SK-N-MC (cell line): ENCODE results near the gene MBTPS1.

ENCODE experiments used
- DNase-seq: peaks from one replicate; pipeline ENCODE4 v3.0.0-alpha.2; 2011; ENCODE audit warnings: low read depth, low spot score
- H3K27ac ChIP-seq: fragments of 200-600 bp; sonication (generic); 2 replicates; pipeline ENCODE4 v1.5.1; 2016; ENCODE audit warnings: mixed run types
- H3K36me3 ChIP-seq: fragments of 200-600 bp; sonication (generic); 2 replicates; pipeline ENCODE4 v1.6.1; 2017; ENCODE audit warnings: antibody characterized with exemption, low read length, mixed read lengths; ENCODE audit not compliant: insufficient read depth
- H3K4me3 ChIP-seq: fragments of 200-600 bp; sonication (generic); 2 replicates; pipeline ENCODE4 v1.5.1; 2016
- H3K9ac ChIP-seq: fragments of 200-600 bp; sonication (generic); 2 replicates; pipeline ENCODE4 v1.8.0; 2017; ENCODE audit warnings: mixed run types, mixed read lengths; ENCODE audit not compliant: insufficient read length
- H3K9me3 ChIP-seq: fragments of 200-600 bp; sonication (generic); 2 replicates; pipeline ENCODE4 v1.6.1; 2017; ENCODE audit warnings: low read depth, mild to moderate bottlenecking, antibody characterized with exemption, low read length, moderate library complexity, mixed read lengths
- EZH2 ChIP-seq: fragments of 200-600 bp; sonication (generic); IDR thresholded peaks from one replicate; pipeline ENCODE4 v1.6.1; 2017; ENCODE audit warnings: antibody characterized with exemption
- FOXP2 ChIP-seq: optimal IDR thresholded peaks from 2 replicates; pipeline ENCODE3; 2011; ENCODE audit warnings: mild to moderate bottlenecking, moderate library complexity; ENCODE audit not compliant: insufficient read depth; ENCODE audit errors: extremely low read length, control extremely low read depth
- POLR2AphosphoS5 ChIP-seq: IDR thresholded peaks from 2 replicates; pipeline ENCODE4 v1.6.1; 2012; ENCODE audit warnings: mild to moderate bottlenecking, low read depth, low read length, borderline replicate concordance

MBTPS1 gene

GRCh38 chr16:84153660-84154214, 37.0 kb upstream of the MBTPS1 start:
- no peak for DNase-seq
- H3K9ac ChIP-seq: no peak overlapping the region
- no peak overlapping the region for H3K4me3 ChIP-seq
- no peaks in the 10 kb centered on the region for H3K9me3 ChIP-seq
- TF ChIP-seq FOXP2 (no peak), POLR2AphosphoS5 (no peak), EZH2 (no peak)
- no peak overlapping the region for H3K27ac ChIP-seq
- no peaks in the 10 kb centered on the region for H3K36me3 ChIP-seq

- Histone ChIP-seq H3K9me3 (no peaks in the 10 kb centered on the region), H3K9ac (no peak overlapping the region), H3K36me3 (no peaks in the 10 kb centered on the region), H3K4me3 (no peak overlapping the region), H3K27ac (no peak overlapping the region)
- no peak for TF ChIP-seq POLR2AphosphoS5
- DNase-seq: no peak
Measured at GRCh38 chr16:84150926-84151325, 34.2 kb upstream of the MBTPS1 start.

- H3K9ac ChIP-seq: peak within 1 kb of the TSS; percentile 62
- no peak within 1 kb of the TSS for H3K27ac ChIP-seq
- H3K36me3 ChIP-seq: no peaks in the 10 kb centered on the region
- H3K4me3 ChIP-seq: peak within 1 kb of the TSS; percentile 79
- no peaks in the 10 kb centered on the region for H3K9me3 ChIP-seq
- DNase-seq: no peak
- TF ChIP-seq FOXP2 (no peak), POLR2AphosphoS5 (no peak), EZH2 (no peak)
Measured at GRCh38 chr16:84144859-84145639, 28.3 kb upstream of the MBTPS1 start, which contains the start of the genes DNAAF1 and HSDL1. TSS of gene DNAAF1 (plus strand) at chr16:84145308. CDS start at chr16:84145441, 133 bp downstream. TSS of gene HSDL1 (minus strand) at chr16:84145177. CDS start at chr16:84131321, 13,856 bp downstream.

- Histone ChIP-seq H3K4me3 (peak overlapping the region; percentile 79), H3K9me3 (no peaks in the 10 kb centered on the region), H3K36me3 (no peaks in the 10 kb centered on the region), H3K27ac (no peak overlapping the region), H3K9ac (peak overlapping the region; percentile 62)
- TF ChIP-seq FOXP2: no peak
- DNase-seq: no peak
Measured at GRCh38 chr16:84144209-84144858, 27.6 kb upstream of the MBTPS1 start.

DNA sequence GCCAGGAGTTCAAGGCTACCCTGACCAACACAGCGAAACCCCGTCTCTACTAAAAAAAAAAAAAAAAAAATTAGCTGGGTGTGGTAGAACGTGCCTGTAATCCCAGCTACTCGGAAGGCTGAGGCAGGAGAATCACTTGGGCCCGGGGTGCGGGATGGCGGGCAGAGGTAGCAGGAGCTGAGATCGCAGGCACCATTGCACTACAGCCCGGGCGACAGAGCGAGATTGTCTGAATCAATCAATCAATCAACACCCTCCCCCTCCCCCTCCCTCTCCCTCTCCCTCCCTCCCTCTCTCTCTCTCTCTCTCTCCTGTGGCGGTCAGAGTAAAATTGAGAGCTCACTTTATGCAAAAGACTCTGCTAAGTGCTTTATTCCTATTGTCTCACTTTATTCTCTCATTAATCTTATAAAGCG, 27.1 kb upstream of the MBTPS1 start:
- Histone ChIP-seq H3K4me3 (peak overlapping the region; percentile 79), H3K36me3 (no peaks in the 10 kb centered on the region), H3K27ac (no peak overlapping the region), H3K9ac (no peak overlapping the region), H3K9me3 (no peaks in the 10 kb centered on the region)
- no peak for DNase-seq
- no peak for TF ChIP-seq POLR2AphosphoS5
- TF ChIP-seq EZH2: no peak
- no peak for TF ChIP-seq FOXP2

DNA sequence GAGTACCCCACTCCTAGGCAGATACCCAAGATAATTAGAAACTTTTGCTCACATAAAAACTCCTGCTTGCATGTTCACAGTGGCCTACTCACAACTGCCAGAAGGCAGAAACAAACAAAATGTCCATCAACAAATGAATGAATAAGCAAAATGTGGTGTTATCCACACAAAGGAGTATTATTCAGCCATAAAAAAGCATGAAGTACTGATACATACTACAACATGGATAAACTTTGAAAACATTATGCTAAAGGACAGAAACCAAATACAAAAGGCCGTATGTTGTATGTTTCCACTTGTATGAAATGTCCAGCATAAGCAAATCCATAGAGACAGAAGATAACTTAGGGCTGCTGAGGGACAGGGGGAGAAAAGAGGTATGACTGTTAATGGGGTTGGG, 26.3 kb upstream of the MBTPS1 start:
- H3K9ac ChIP-seq: no peak overlapping the region
- no peak for DNase-seq
- H3K27ac ChIP-seq: no peak overlapping the region
- no peak overlapping the region for H3K4me3 ChIP-seq
- no peaks in the 10 kb centered on the region for H3K9me3 ChIP-seq
- no peak for TF ChIP-seq EZH2
- TF ChIP-seq FOXP2: no peak
- no peaks in the 10 kb centered on the region for H3K36me3 ChIP-seq

- no peak for DNase-seq
- no peak for TF ChIP-seq FOXP2
- TF ChIP-seq EZH2: no peak
- TF ChIP-seq POLR2AphosphoS5: no peak
- Histone ChIP-seq H3K9me3 (no peaks in the 10 kb centered on the region), H3K36me3 (no peaks in the 10 kb centered on the region), H3K4me3 (no peak overlapping the region), H3K27ac (no peak overlapping the region), H3K9ac (no peak overlapping the region)
Measured at GRCh38 chr16:84141143-84141670, 24.5 kb upstream of the MBTPS1 start.

DNA sequence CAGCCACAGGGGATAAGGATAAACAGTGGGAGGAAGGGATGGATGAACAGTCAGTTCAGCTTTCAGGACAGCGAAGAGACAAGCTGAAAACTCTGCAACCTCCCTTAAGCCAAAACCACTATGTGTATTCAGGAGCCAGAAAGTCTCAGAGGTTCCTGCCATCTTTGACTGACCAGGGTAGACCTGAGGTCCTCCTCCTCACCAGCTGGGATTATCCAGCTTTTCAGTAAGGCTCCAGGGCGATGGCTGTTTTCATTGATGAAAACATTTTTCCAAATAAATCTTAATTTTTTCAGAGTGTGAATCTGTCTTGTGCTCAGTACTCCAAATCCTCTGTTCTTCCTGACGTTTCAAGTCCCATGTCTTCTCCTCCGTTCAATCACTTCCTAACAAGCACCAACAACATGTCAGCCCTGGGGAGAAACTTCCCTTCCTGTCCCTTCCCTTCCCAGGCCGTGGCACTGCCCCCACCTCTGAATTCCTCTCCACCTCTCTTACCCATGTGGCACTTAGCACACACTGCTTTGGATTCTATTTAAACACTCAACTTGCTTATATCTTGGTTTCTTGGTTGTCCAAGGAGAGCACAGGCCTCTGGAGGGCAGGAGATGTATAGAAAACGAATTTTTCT, 23.0 kb upstream of the MBTPS1 start:
- H3K9ac ChIP-seq: no peak overlapping the region
- H3K36me3 ChIP-seq: no peaks in the 10 kb centered on the region
- no peak overlapping the region for H3K27ac ChIP-seq
- H3K4me3 ChIP-seq: no peak overlapping the region
- H3K9me3 ChIP-seq: no peaks in the 10 kb centered on the region
- DNase-seq: no peak
- TF ChIP-seq POLR2AphosphoS5 (no peak), EZH2 (no peak), FOXP2 (no peak)
